Vagina (tissue), 2 donors: ENCODE results near the gene BRD7. TPM values are rescaled to one million over a fixed set of nuclear protein-coding genes. Genes with fewer than 3 reads are reported as not detected.
A peak's percentile ranks its signal among the peaks of the same experiment; 100 is the strongest.

Source experiments
- DNase-seq, 2 donors: peaks; one replicate each; pipeline ENCODE4 v3.0.0-alpha.2; 2017; ENCODE audit errors: extremely low spot score in 2 of 2
- H3K27ac ChIP-seq: fragments of 200-600 bp; sonication (generic); one replicate; pipeline ENCODE4 v1.5.1; 2019
- H3K27me3 ChIP-seq: fragments of 200-600 bp; sonication (generic); one replicate; pipeline ENCODE4 v1.5.1; 2019
- H3K36me3 ChIP-seq, 2 donors: fragments of 200-600 bp; sonication (generic); one replicate each; pipeline ENCODE4 v1.5.1; 2017 to 2019
- H3K4me1 ChIP-seq: fragments of 200-600 bp; sonication (generic); one replicate; pipeline ENCODE4 v1.5.1; 2019
- H3K4me3 ChIP-seq, 2 donors: fragments of 200-600 bp; sonication (generic); 1 replicate in 1 of 2; 2 replicates in 1 of 2; pipeline ENCODE4 v1.5.1; 2016 to 2019
- H3K9me3 ChIP-seq: fragments of 200-600 bp; sonication (generic); one replicate; pipeline ENCODE4 v1.5.1; 2019
- CTCF ChIP-seq, 3 experiments: fragments of 450-650 bp in 2 of 3; fragments of 200-600 bp in 1 of 3; sonication (generic) in 1 of 3; IDR thresholded peaks; one replicate each; pipeline ENCODE4 v1.5.1; 2017 to 2019; ENCODE audit warnings: antibody characterized with exemption in 3 of 3, mild to moderate bottlenecking in 2 of 3, moderate library complexity in 2 of 3
- POLR2A ChIP-seq, 2 donors: fragments of 450-650 bp; IDR thresholded peaks; one replicate each; pipeline ENCODE4 v1.6.1; 2017; ENCODE audit warnings: antibody characterized with exemption in 2 of 2, mild to moderate bottlenecking in 2 of 2, moderate library complexity in 2 of 2
- POLR2AphosphoS5 ChIP-seq, 2 donors: sonication (generic); formaldehyde crosslinking; IDR thresholded peaks; one replicate each; pipeline ENCODE4 v1.9.0; 2017; ENCODE audit warnings: antibody characterized with exemption in 2 of 2, mild to moderate bottlenecking in 2 of 2, low read depth in 1 of 2; ENCODE audit not compliant: insufficient read depth in 1 of 2
- intact Hi-C: fragments of 100-400 bp; cut with DNase I; formaldehyde crosslinking; loops from one replicate; pipeline ENCODE4 v1.15.1; 2023
- total RNA-seq: library from RNA; depleted of rRNA; stranded (reverse); fragments of >200 nt; gene quantifications from one replicate; pipeline ENCODE4 v1.2.3, GENCODE V29; 2016

Gene BRD7
- total RNA-seq, 1 donor from 2014 or later = 49.6 TPM

- Histone ChIP-seq H3K36me3 (peaks cover 0 to 65% of the 10 kb centered on the region in 2 donors), H3K4me1 (no peaks in the 10 kb centered on the region), H3K4me3 (no peak overlapping the region), H3K27me3 (no peaks in the 10 kb centered on the region), H3K9me3 (no peaks in the 10 kb centered on the region), H3K27ac (no peak overlapping the region)
- intact Hi-C loops = no loop called here
- TF ChIP-seq POLR2AphosphoS5 (IDR thresholded peaks at IDR 0.05; ENCODE audit: insufficient read depth in 1 of 2, low read depth in 1 of 2) (no peak), POLR2A (IDR thresholded peaks at IDR 0.05) (no peak), CTCF (IDR thresholded peaks at IDR 0.05) (no peak)
- DNase-seq = no peak
Measured at GRCh38 chr16:50314665-50315064, 54.1 kb downstream of the BRD7 start.

DNA sequence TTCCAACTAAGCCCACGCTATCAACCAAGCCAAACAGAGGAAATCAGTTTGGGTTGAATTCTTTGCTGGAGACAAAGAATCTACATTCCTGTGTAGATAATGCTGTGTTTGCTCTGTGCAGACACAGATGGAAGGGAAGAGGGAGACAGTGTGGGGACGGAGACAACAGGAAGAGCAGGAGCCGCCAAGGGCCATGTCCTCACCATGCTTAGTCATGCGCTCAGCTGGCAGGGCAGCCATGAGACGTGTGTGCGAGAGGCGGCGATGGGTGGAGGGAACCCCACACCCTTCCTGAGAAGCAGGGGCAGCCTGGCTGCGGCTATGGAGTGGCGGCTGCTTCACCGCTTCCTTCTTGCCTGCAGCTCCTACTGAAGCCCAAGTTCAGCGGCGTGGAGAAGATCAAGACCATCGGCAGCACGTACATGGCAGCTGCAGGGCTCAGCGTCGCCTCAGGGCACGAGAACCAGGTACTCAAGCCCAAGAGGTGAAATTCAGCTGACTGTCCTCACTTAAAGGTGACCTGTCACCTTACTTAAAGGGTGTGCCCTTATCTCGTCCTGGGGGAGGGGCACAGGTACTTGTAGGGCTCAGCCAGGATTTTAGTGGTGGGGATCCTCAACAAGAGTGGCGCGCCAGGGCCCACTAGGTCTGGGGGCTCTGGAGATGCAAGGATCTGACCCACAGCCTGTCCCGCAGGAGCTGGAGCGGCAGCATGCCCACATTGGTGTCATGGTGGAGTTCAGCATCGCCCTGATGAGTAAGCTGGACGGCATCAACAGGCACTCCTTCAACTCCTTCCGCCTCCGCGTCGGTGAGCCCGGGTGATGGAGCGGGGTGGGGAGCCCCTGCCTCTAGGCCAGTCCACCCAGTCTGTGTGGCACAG is 55.0 kb downstream of the BRD7 start:
- DNase-seq = peak in 1 of 2 donors; percentile 87
- Histone ChIP-seq H3K27me3 (no peaks in the 10 kb centered on the region), H3K36me3 (peaks cover 0 to 58% of the 10 kb centered on the region in 2 donors), H3K9me3 (no peaks in the 10 kb centered on the region), H3K4me1 (no peaks in the 10 kb centered on the region), H3K27ac (no peak overlapping the region), H3K4me3 (no peak overlapping the region)
- TF ChIP-seq CTCF (IDR thresholded peaks at IDR 0.05) (no peak), POLR2AphosphoS5 (IDR thresholded peaks at IDR 0.05; ENCODE audit: insufficient read depth in 1 of 2, low read depth in 1 of 2) (peak in 1 of 2 donors; percentile 33), POLR2A (IDR thresholded peaks at IDR 0.05) (no peak)
- intact Hi-C loops = no loop called here

- H3K27me3 ChIP-seq = no peaks in the 10 kb centered on the region
- no peak overlapping the region for H3K4me3 ChIP-seq
- peak in 1 of 2 donors; percentile 77 for DNase-seq
- H3K36me3 ChIP-seq = peaks cover 0 to 41% of the 10 kb centered on the region in 2 donors
- no peaks in the 10 kb centered on the region for H3K4me1 ChIP-seq
- no peak for TF ChIP-seq CTCF (IDR thresholded peaks at IDR 0.05)
- TF ChIP-seq POLR2A (IDR thresholded peaks at IDR 0.05) = no peak
- TF ChIP-seq POLR2AphosphoS5 (IDR thresholded peaks at IDR 0.05; ENCODE audit: insufficient read depth in 1 of 2, low read depth in 1 of 2) = no peak
- H3K9me3 ChIP-seq = no peaks in the 10 kb centered on the region
- intact Hi-C loops = no loop called here
- no peak overlapping the region for H3K27ac ChIP-seq
Measured at GRCh38 chr16:50311891-50312501, 56.8 kb downstream of the BRD7 start.

DNA sequence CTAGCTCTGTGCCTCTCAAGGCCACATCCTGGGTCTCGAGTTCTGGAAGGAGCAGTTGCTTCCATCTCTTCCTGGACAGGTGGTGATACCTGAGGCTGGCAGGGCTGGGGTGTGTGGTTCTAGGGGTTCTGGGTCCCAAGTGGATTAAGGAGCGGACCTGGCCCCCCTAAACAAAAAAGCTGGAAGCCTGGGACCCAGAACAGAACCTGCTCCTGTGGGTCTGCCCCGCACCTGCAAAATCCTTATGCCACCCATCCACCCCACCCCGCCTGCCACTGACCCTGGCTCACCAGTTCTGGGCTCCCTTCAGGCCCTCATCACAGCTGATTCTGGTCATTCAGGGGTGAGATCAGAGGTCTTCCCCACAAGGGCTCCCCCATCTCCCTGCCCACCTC is 57.7 kb downstream of the BRD7 start:
- no peak for TF ChIP-seq POLR2AphosphoS5 (IDR thresholded peaks at IDR 0.05; ENCODE audit: insufficient read depth in 1 of 2, low read depth in 1 of 2)
- TF ChIP-seq CTCF (IDR thresholded peaks at IDR 0.05) = no peak
- no peak for TF ChIP-seq POLR2A (IDR thresholded peaks at IDR 0.05)
- Histone ChIP-seq H3K9me3 (no peaks in the 10 kb centered on the region), H3K4me3 (no peak overlapping the region), H3K4me1 (no peaks in the 10 kb centered on the region), H3K36me3 (peaks cover 0 to 32% of the 10 kb centered on the region in 2 donors), H3K27ac (no peak overlapping the region), H3K27me3 (no peaks in the 10 kb centered on the region)
- DNase-seq = no peak
- intact Hi-C loops = no loop called here
